Caki2 (cell line): Measurements from ENCODE around the gene MALRD1. TPM values are rescaled to one million over a fixed set of nuclear protein-coding genes. Genes with fewer than 3 reads are reported as not detected.

Experiments used
- DNase-seq: peaks from one replicate; pipeline ENCODE4 v3.0.0-alpha.2; 2015; ENCODE audit warnings: low read depth
- in situ Hi-C: cut with HindIII; loops from 2 replicates; pipeline ENCODE4 v1.10.0; 2016; ENCODE audit warnings: low sequenced_read_pairs, low pct_unique_long_range_greater_than_20kb, mixed read lengths
- total RNA-seq: library from RNA; depleted of rRNA; stranded (reverse); fragments of >200 nt; shearing (Covaris generic); gene quantifications from 2 replicates; pipeline ENCODE4 v1.2.3, GENCODE V29; 2014; ENCODE audit warnings: low replicate concordance

The MALRD1 gene
- total RNA-seq, 1 experiment from 2014 or later = not detected

- no peak for DNase-seq
- in situ Hi-C loops = no loop called here
Measured at GRCh38 chr10:19579761-19580545, 531.4 kb downstream of the MALRD1 start.

DNA sequence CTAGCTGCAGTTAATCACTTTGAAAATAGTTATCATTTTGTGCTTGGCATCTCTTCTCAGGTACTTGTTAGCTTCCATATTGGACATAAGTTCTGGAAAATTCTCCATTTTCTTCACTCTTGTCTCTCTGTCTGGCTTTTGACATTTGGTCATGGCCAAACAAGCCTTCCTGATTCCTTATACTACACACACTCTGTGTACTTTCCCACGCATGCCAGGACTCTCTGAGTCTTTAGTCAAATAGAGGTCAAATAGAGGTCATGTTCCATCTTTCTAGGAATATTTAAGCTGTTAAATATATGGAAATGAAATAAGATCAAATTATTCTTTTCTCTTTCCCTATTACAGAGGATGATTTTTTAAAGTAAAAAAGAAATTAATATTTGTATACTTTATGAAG is 532.1 kb downstream of the MALRD1 start:
- no peak for DNase-seq
- in situ Hi-C loops = no loop called here

DNA sequence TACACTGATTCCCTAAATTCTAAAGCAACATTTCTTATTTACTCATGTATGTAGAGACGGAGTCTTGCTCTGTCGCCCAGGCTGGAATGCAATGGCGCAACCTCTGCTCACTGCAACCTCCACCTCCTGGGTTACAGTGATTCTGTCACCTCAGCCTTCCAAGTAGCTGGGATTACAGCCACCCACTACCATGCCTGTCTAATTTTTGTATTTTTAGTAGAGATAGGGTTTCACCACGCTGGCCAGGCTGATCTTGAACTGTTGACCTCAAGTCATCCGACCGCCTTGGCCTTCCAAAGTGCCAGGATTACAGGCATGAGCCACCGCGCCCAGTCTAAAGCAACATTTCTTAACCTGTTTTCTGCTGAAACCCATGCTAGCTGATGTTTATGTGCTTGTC is 540.0 kb downstream of the MALRD1 start:
- in situ Hi-C loops = no loop called here
- no peak for DNase-seq

- in situ Hi-C loops = no loop called here
- peak; percentile 39 for DNase-seq
Measured at GRCh38 chr10:19592276-19592675, 543.7 kb downstream of the MALRD1 start.

DNA sequence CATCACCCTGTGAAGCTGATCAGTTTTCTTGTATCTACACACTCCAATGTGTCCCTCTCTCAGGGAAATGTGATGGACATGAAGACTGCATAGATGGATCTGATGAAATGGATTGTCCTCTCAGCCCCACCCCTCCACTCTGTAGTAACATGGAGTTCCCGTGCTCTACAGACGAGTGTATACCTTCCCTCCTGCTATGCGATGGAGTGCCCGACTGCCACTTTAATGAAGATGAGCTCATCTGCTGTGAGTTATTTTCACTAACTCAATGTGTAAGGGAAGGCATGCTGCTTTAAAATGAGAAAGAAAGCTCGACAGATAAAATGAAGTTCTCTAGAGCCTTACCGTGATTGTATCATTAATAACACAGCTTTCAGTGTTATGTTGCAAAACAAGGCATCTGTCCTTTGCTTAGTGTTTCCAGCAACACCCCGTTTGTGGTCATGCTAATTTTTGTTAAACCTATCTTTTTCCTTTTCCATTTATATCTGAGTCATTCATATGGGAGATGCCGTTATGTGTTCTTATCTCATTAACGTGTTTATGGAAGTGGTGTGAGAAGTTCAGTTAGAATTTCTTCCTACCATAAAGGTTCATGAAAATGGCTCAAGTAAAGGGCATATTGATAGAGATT is 546.7 kb downstream of the MALRD1 start:
- no peak for DNase-seq
- in situ Hi-C loops = no loop called here

GRCh38 chr10:19605806-19606205 is 557.2 kb downstream of the MALRD1 start:
- in situ Hi-C loops = no loop called here
- no peak for DNase-seq

DNA sequence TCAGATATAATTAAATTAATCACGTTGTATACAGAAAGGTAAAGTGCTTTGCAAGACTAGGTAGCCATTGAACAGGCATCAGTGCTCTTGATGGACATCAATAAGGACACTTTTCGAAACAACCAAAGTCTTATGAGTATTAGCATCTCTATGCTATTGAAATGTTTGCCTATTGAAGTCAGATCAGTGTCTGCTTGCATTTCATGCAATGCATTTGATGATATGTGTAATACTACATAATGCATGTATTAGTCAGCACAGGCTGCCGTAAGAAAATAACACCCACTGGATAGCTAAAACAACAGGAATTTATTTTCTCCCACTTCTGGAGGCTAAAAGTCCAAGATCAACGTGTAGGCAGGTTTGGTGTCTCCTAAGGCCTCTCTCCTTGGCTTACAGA is 558.4 kb downstream of the MALRD1 start:
- no peak for DNase-seq
- in situ Hi-C loops = no loop called here

DNA sequence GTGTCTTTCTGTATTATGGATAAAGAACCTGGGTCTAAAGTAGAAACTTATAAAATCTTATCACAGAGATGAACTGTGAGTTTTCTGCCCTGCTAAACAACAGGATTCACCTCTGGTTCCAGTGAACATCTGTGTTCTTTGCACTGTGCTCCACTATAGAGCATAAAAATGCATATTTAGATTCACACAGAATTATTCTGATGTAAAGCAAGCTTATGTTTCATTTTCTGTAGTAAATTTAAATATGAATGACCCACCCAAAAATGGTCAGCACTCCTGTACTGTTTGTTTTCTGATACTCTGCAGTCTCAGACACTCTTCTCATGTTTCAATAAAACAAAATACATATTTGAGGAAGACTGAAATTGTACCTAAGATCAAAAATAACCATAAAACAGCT is 563.2 kb downstream of the MALRD1 start:
- DNase-seq = no peak
- in situ Hi-C loops = no loop called here

- DNase-seq = no peak
- in situ Hi-C loops = no loop called here
Measured at GRCh38 chr10:19616966-19617365, 568.4 kb downstream of the MALRD1 start.

GRCh38 chr10:19620811-19621210 is 572.2 kb downstream of the MALRD1 start:
- DNase-seq = no peak
- in situ Hi-C loops = no loop called here

DNA sequence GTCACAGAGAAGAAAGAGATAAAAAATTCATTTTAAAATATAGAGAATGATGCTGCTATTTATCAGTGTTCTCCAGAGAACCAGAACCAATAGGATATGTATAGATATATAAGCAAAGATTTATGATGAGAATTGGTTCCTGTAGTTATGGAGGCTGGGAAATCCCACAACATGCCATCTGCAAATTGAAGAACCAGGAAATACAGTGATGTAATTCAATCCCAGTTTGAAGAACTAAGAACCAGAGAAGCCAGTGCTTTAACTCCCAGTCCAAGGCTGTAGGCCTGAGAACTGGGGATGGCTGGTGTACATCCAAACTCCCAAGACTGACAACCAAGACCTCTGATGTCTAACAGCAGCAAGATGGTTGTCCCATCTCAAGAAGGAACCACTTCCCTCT is 574.7 kb downstream of the MALRD1 start:
- in situ Hi-C loops = no loop called here
- DNase-seq = no peak

GRCh38 chr10:19626156-19626555 is 577.6 kb downstream of the MALRD1 start:
- DNase-seq = no peak
- in situ Hi-C loops = no loop called here

DNA sequence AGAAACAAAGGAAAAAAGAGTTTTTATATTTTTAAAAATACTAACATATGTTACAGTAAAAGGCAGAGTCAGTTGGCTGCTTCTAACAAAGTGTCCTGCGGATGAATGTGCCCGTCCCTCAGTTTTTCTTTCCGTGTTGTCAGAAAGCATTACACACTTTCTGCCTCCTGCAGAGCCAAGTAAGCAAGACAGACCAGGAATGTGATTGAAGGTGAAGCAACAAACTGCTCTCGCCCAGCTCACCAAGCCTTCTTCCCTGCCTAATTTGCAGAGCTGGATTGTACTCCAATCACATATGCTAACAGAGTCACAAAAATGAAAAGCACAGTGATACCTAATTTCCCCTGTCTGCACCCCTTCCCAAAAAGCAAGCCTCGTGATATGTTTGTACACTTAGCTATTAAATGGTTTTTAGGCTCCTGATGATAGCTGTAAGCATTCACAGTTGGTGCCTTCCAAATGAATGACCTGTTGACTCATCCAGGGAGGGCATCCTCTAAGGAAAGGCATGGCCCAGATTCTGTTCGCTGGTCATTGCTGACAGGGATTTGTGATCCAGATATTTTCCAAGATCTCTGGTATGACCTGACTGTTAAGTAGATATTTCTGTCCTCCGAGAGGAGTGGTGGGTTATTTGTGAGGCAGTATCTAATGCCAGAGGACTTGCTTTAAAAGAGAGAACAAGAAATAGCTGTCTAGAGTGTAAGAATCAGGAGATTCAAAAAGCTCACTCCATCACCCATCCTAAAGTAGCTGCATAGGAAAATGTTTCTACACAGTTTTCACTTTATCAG is 580.4 kb downstream of the MALRD1 start:
- in situ Hi-C loops = no loop called here
- DNase-seq = no peak

DNA sequence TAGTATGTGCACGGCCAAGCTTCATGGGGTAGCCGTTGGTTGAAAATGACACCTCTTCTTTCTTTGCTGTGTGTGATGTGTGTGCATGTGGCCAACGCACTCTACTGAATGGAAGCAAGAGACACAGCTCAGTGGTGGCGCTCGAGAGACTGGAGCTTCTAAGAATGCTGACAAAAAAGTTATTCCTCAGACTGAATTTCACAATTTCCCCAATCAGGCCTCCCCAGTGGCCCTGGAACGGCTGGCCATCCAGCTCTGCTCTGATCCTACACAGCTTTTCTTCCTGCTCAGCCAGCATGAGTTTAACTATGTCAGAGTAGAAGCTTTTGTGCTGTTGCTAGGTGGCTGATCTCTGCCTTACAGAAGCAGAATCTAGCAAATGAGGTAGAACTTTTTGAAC is 581.0 kb downstream of the MALRD1 start:
- in situ Hi-C loops = no loop called here
- DNase-seq = no peak

DNA sequence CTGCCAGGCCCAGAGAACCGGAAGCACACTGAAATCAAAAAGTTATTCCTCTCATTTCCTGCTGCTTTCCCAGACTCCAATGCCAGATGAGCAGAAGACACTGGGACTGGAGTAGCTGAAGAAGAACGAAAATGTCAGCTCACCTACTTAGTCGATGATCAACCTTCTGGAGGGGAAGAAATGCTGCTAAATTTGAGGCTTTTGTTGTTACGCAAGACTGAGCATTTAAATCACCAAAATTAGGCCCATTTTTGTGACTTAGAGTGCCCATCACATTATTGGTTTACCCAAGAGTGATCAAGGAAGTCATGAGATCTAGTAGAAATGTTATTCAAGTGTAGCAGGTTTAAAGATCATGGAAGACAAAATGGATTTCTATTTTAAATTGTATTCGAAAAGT is 585.6 kb downstream of the MALRD1 start:
- in situ Hi-C loops = no loop called here

DNA sequence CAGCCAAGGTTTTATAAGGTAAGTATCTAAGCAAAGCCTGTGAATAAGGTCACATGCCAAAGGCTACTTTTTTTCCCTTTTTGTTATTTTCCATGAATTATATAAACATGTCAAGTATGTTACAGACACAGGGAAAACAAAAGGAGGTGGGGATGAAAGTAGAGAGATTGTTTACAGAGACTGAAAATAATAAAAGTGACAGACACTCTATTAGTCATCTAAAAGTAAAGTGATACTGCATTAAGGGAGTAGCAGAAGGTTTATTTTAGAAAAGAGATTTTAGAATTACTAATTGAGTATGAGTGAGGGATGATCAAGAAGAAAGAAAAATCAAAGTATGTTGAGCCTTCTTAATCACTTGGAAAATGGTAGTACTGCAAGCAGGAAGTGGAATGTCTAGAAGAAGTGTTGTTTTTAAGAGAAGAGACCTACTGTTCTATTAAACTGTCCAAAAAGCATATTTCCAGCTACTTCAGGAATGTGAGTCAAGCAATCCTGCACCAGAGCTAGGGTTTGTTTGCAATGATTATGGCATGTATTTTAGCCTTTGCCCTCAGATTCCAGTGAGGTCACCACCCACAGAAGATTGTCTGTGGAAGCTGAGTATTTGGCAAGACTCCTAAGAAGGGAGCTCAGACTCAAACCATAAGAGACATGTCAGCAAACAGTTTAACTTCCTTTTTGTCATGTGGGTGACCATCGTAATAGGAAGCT is 589.7 kb downstream of the MALRD1 start:
- in situ Hi-C loops = no loop called here
- no peak for DNase-seq

More for the DNA sequence above, 585.6 kb downstream of the MALRD1 start:
- DNase-seq = no peak

DNA sequence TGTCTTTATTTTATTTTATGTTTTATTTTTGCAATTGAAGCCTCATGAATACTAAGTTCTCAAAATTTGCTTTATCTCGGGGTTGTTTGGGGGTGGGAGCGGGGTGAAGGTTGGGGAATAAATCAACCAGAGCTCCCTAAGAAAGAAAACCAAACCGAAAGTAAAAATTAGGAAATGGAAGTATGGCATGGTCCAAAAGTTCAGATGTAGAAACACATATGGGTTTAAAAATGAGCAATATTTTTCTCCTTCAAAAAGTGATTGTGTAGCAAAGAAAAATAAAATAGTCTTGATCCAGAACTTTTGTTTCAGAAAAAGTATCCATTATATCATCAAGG is 590.3 kb downstream of the MALRD1 start:
- in situ Hi-C loops = no loop called here
- DNase-seq = no peak

GRCh38 chr10:19640566-19641263 is 592.1 kb downstream of the MALRD1 start:
- in situ Hi-C loops = no loop called here
- no peak for DNase-seq
